ENCODE measurements around the gene OCRL.

GRCh38 chrX:129566073-129566472 lies 26.0 kb downstream of the OCRL start:
- TF ChIP-seq, protein P1, sequence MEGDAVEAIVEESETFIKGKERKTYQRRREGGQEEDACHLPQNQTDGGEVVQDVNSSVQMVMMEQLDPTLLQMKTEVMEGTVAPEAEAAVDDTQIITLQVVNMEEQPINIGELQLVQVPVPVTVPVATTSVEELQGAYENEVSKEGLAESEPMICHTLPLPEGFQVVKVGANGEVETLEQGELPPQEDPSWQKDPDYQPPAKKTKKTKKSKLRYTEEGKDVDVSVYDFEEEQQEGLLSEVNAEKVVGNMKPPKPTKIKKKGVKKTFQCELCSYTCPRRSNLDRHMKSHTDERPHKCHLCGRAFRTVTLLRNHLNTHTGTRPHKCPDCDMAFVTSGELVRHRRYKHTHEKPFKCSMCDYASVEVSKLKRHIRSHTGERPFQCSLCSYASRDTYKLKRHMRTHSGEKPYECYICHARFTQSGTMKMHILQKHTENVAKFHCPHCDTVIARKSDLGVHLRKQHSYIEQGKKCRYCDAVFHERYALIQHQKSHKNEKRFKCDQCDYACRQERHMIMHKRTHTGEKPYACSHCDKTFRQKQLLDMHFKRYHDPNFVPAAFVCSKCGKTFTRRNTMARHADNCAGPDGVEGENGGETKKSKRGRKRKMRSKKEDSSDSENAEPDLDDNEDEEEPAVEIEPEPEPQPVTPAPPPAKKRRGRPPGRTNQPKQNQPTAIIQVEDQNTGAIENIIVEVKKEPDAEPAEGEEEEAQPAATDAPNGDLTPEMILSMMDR (IDR thresholded peaks at IDR 0.05) = no peak
- TF ChIP-seq POLR2A (IDR thresholded peaks at IDR 0.05) = no peak
